ENCODE data around the gene CNTNAP2. TPM values are rescaled to one million over a fixed set of nuclear protein-coding genes. Genes with fewer than 3 reads are reported as not detected.

The CNTNAP2 gene
- total RNA-seq, 2 experiments from 2014 or later, result not detected

DNA sequence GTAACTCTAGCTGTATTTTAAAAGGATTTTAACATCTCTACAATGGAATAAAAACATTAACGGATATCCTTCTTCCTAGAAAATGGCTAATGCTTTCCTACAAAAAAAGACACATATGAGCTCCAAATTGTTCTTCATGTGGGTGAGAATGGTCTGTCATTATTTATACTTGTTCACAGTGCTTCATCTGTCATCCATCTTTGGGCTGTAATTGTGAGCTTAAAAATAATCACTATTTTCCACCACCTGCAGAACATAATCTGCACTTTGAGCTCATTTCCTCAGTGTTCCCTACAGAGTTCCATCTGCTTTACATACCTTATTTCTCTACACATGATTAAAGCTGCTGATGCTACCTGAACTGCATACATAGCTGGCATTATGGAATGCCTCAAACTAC lies 1494.8 kb downstream of the CNTNAP2 start:
- intact Hi-C loops (cut with DNase I, micrococcal nuclease), result no loop called here

DNA sequence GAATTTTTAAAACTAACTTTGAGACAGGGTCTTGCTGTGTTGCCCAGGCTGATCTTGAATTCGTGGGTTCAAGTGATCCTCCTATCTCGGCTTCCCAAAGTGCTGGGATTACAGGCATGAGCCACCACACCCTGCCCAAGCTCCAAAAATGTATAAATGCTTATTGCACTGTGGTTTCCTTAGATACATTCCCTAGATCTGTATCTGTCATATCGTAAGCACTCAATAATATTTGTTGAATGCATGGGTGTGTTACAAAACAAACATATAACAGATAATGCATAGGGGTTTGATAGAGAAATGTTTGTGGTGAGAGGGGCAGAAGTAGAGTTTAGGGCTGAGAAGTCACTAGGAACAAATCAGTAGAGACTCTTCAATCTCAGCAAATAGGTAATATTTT lies 1518.7 kb downstream of the CNTNAP2 start:
- no peaks in the 10 kb centered on the region for H3K27me3 ChIP-seq (ENCODE audit: control insufficient read depth in 1 of 2, insufficient read depth in 2 of 2, low read length in 2 of 2)
- ChIA-PET CTCF (no interaction called here), POLR2A (no interaction called here)
- no peaks in the 10 kb centered on the region for H3K27me3 Mint-ChIP-seq
- ATAC-seq (ENCODE audit: poor library complexity) (no peak), DNase-seq (no peak)
- no peak overlapping the region for H3K4me3 Mint-ChIP-seq
- no peaks in the 10 kb centered on the region for H3K4me1 Mint-ChIP-seq (ENCODE audit: low read depth)
- H3K9me3 ChIP-seq (ENCODE audit: control insufficient read depth in 1 of 2, insufficient read depth in 1 of 2, low read length in 2 of 2), result peaks cover 0 to 4% of the 10 kb centered on the region in 2 experiments
- H3K27ac Mint-ChIP-seq, result no peak overlapping the region
- no peaks in the 10 kb centered on the region for H3K36me3 Mint-ChIP-seq (ENCODE audit: low read depth)
- no peak overlapping the region for H3K4me3 ChIP-seq (ENCODE audit: low read length)
- no peaks in the 10 kb centered on the region for H3K36me3 ChIP-seq (ENCODE audit: insufficient read depth, low read length)
- no peak overlapping the region for H3K27ac ChIP-seq (ENCODE audit: low read depth in 1 of 2, low read length in 2 of 2)
- peaks cover 24% of the 10 kb centered on the region for H3K9me3 Mint-ChIP-seq
- no peak for TF ChIP-seq CTCF (IDR thresholded peaks at IDR 0.05)
- intact Hi-C loops (cut with DNase I, micrococcal nuclease), result no loop called here
- no peaks in the 10 kb centered on the region for H3K4me1 ChIP-seq (ENCODE audit: insufficient read depth, low read length)

More for the DNA sequence above, 1494.8 kb downstream of the CNTNAP2 start:
- Histone ChIP-seq H3K4me3 (ENCODE audit: low read length) (no peak overlapping the region), H3K27me3 (ENCODE audit: control insufficient read depth in 1 of 2, insufficient read depth in 2 of 2, low read length in 2 of 2) (no peaks in the 10 kb centered on the region), H3K9me3 (ENCODE audit: control insufficient read depth in 1 of 2, insufficient read depth in 1 of 2, low read length in 2 of 2) (peaks cover 0 to 7% of the 10 kb centered on the region in 2 experiments), H3K36me3 (ENCODE audit: insufficient read depth, low read length) (no peaks in the 10 kb centered on the region), H3K27ac (ENCODE audit: low read depth in 1 of 2, low read length in 2 of 2) (no peak overlapping the region), H3K4me1 (ENCODE audit: insufficient read depth, low read length) (no peaks in the 10 kb centered on the region)
- Mint-ChIP-seq H3K36me3 (ENCODE audit: low read depth) (no peaks in the 10 kb centered on the region), H3K9me3 (peaks cover 4% of the 10 kb centered on the region), H3K27ac (no peak overlapping the region), H3K4me3 (no peak overlapping the region), H3K27me3 (no peaks in the 10 kb centered on the region), H3K4me1 (ENCODE audit: low read depth) (no peaks in the 10 kb centered on the region)
- DNase-seq (no peak), ATAC-seq (ENCODE audit: poor library complexity) (no peak)
- POLR2A ChIA-PET, result no interaction called here
- TF ChIP-seq CTCF (IDR thresholded peaks at IDR 0.05), result no peak
- CTCF ChIA-PET, result no interaction called here

DNA sequence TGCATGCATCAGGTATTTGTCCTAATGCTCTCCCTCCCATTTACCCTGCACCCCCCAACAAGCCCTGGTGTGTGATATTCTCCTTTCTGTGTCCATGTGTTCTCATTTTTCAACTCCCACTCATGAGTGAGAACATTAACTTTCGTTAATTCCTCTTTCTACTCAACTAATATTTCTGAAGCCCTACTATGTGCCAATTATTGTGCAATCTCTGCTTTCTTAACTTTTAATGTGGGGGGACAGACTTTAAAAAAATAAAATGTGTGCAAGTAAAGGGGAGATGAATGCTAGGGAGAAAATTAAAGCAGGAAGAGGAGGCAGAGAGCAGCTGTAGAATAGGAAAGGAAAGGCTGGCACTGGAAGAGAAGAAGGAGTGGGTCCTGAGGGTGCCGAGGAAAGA lies 1520.0 kb downstream of the CNTNAP2 start:
- TF ChIP-seq CTCF (IDR thresholded peaks at IDR 0.05), result no peak
- H3K9me3 Mint-ChIP-seq, result peaks cover 20% of the 10 kb centered on the region
- H3K27me3 ChIP-seq (ENCODE audit: control insufficient read depth in 1 of 2, insufficient read depth in 2 of 2, low read length in 2 of 2), result no peaks in the 10 kb centered on the region
- H3K36me3 ChIP-seq (ENCODE audit: insufficient read depth, low read length), result no peaks in the 10 kb centered on the region
- no peak overlapping the region for H3K4me3 ChIP-seq (ENCODE audit: low read length)
- H3K4me1 Mint-ChIP-seq (ENCODE audit: low read depth), result no peaks in the 10 kb centered on the region
- CTCF ChIA-PET, result no interaction called here
- peaks cover 0 to 8% of the 10 kb centered on the region in 2 experiments for H3K9me3 ChIP-seq (ENCODE audit: control insufficient read depth in 1 of 2, insufficient read depth in 1 of 2, low read length in 2 of 2)
- H3K36me3 Mint-ChIP-seq (ENCODE audit: low read depth), result no peaks in the 10 kb centered on the region
- no peak overlapping the region for H3K27ac ChIP-seq (ENCODE audit: low read depth in 1 of 2, low read length in 2 of 2)
- no peak overlapping the region for H3K27ac Mint-ChIP-seq
- no peak overlapping the region for H3K4me3 Mint-ChIP-seq
- H3K27me3 Mint-ChIP-seq, result no peaks in the 10 kb centered on the region
- ATAC-seq (ENCODE audit: poor library complexity) (no peak), DNase-seq (no peak)
- H3K4me1 ChIP-seq (ENCODE audit: insufficient read depth, low read length), result no peaks in the 10 kb centered on the region
- intact Hi-C loops (cut with DNase I, micrococcal nuclease), result no loop called here
- POLR2A ChIA-PET, result no interaction called here

All from CD4-positive, alpha-beta T cell (primary cell).